Activated CD8-positive, alpha-beta memory T cell treated with anti-CD3 and anti-CD28 coated beads for 4 hours (primary cell): ENCODE measurements around the gene ARPC2.

ENCODE experiments used
- DNase-seq, 2 donors: peaks; one replicate each; pipeline ENCODE4 v3.0.0-alpha.2; 2020; ENCODE audit warnings: low read depth in 2 of 2

The ARPC2 gene

DNA sequence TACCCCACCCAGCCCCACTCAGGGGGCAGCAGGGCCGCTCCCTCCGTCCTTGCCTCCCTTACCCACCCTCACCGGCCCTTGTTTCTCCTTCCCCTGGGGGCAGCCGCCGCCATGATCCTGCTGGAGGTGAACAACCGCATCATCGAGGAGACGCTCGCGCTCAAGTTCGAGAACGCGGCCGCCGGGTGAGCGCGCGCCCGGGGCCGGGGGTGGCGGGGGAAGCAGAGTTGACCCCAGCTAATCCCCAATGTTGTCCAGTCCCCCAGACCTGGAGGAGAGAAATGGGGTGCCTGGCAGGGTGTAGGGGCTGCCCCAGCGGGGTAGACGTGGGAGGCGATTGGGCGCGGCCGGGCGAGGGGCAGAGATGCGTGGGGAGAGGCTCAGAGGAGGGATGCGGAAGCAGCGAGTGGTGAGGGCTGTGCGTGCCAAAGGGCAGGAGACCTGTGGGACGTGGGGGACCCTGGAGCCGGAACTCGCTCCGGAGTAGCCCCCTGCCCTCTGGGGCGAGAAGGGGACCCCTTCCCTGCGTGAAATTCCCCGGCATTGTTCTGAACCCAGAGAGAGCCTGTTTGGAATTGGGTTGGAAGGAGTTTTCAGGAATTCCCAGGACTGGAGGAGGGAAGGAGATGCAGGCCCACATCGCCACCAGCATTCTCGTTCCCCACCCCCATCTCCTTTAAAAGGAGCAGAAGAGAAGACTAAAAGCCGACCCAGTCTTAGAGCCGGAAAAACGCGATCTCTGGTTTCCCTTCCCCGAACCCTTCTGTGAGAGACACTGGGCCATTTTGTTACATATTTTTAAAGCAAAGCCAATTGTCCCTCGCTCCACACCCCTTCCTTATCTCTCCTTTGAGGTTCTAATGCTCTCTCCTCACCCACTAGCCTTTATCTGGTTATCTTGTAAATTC, 625 bp downstream of the ARPC2 start:
- peak; percentile 59 to 69 for DNase-seq

DNA sequence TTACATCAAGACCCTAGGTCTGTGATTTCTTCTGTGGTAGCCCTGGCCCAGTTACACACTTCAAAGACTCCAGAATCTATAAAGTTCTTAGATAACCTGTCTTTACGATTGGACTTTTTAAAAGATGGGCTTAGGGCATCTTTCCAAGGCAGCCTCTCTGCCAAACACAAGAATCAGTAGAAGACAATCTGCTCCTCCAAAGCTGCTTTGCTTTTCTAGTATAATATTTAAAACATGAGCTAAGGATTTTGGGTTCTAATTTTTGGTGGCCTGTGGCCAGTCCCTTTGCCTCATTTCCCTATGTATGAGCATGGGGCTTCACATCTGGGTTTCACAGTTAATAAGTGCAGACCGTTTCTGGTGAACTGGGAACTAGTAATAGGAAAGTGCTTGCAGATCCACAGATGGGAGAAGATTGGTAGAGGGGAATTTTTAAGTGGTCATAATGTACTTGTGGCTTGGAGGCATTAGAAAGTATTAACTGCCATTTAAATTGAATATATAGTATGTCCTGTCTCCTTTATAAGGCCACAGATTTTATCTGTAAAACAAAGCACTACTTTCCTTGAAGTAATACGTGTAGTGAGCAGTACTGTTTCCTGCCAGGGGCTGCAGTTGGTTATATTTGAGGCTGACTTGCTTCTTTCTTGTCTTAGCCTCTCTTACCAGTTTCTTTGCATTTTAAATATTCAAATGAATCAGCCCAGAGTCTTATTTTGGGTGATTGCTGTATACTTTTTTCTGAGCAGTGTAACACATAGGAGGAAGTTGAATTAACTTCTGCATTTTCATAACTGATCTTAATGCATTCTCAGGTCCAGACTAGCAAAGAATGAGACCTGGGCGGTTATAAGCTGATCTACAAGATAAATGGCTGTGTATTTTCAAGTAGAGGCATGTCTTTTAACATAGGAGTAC, 1.5 kb downstream of the ARPC2 start:
- DNase-seq, result no peak

DNA sequence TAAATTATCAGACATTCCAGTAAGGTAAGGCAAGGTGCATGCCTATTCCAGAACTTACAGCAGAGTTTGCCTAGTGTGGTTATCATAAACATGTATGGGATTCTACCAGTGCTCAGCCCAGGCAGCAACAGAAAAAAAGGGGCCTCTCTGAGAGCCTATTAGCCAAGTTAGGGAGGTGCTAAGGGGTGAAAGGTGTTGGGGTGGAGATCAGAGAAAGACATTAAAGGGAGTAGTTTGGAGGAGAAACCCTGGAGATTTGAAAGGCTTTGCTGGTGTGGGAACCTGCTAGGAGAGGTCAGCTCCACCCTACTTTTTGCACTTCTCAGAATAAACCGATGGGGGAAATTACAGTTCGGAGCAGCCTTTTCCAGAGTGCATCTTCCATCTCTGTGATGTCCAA, 2.9 kb downstream of the ARPC2 start:
- DNase-seq, result no peak

DNA sequence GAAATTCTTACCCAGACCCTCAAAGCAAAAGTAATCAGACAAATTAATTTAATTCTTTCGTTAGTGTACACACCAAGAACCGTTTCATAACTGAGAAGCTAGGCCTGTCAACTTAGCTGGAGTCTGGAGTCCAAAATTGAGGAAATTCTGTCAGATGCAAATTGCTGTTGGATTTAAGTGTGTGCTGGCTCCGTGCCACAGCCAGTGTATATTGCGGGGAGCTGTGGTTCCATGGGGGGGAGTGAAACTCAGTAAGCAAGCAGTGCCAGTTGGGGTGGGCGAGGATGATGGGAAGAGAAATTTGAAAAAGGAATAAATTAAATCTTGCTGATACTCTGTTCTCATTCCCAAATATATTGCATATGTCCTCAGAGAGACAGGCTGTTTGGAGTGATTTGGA, 4.0 kb downstream of the ARPC2 start:
- no peak for DNase-seq

DNA sequence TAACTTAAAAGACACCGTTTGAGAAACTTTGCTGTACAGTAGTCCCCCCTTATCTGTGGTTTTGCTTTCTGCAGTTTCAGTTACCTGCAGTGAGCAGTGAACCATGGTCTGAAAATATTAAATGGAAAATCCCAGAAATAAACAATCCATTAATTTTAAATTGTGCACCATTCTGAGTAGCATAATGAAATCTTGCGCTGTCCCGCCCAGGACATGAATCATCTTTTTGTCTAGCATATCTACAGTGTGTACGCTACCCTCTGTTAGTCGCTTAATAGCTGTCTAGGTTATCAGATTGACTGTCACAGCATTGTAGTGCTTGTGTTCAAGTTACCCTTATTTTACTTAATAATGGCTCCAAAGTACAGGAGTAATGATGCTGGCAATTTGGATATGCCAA, 6.1 kb downstream of the ARPC2 start:
- no peak for DNase-seq

DNA sequence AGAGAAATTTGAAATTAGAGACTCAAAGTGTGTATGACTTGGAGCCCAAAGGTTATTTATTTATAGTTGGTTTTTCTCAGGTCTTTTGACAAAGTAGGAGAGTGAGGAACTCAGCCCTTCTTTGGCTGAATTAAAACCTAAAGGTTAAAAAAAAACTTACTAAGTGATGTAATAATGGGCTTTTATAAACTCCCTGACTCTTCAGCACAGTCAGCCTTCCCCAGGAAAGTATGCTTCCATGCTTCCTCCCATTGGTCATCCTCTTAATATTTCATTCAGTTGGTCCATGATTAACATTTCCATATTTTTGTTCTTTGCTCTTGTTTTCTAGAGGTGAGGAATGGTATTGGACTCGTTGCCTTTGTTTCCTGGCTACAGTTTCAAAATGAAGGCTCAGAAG, 7.2 kb downstream of the ARPC2 start:
- DNase-seq, result no peak

DNA sequence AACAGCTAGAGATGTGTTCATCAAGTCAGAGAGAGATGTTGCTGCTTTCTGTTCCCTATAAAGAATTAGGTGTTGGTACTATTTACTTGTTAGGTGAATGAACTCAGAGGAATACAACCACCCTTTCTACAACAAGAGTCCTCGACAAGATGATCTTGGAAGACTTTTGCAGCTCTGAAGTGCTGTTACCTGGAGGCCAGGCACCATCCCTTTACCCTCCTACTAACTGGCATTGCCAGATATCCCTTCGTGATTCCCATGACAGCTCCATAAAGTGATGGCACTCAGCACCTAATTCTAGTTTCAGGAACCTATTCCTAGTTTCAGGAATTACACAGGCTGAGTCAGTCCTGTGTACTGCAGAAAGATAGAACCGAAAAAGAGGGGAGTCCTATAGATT, 9.9 kb downstream of the ARPC2 start:
- no peak for DNase-seq

DNA sequence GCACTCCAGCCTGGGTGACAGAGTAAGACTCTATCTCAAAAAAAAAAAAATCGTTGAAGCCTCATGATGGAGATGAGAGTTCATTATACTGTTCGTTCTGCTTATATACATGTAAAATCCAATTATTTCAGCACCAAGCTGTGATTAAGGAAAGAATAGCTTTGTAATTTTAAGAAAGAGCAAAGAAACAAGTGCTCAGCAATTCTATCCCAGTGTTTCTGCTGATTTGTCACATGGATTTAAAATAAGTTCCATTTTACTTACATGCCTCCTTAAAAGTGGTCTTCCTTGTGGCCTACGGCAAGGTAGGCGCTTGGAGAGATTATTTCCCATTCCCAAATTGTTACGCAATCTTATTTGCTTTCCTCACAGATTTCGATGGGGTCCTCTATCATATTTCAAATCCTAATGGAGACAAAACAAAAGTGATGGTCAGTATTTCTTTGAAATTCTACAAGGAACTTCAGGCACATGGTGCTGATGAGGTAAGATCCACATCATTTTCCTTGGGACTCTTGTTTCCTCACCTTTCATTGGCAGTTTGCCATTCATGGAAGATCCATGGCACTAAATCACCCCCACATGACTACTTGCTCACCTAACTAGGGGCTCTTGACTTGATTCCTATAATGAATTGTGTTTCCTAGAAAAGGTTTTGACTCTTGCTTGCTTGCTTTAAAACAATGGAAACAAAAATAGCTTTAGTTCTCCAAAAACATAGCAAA, 11.5 kb downstream of the ARPC2 start:
- no peak for DNase-seq

DNA sequence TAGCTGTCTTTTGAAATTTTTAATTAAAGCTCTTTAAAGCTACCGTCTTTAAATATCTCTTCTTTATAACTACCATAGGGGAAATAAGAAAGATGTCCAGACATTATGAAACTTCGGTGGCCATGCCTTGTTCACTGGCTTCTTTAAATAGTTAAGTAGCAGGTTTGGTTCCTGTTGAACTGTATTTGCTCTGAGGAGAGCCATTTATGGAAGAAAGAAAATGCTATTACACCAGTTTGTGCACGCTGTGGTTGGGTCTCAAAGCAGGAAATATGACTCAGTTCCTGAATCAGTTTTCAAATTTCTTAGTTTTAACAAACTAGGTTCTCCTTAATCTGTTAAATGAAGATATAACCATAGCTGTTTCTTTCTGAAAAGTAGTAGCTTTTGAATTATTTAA, 12.2 kb downstream of the ARPC2 start:
- DNase-seq, result peak in 1 of 2 donors; percentile 30

DNA sequence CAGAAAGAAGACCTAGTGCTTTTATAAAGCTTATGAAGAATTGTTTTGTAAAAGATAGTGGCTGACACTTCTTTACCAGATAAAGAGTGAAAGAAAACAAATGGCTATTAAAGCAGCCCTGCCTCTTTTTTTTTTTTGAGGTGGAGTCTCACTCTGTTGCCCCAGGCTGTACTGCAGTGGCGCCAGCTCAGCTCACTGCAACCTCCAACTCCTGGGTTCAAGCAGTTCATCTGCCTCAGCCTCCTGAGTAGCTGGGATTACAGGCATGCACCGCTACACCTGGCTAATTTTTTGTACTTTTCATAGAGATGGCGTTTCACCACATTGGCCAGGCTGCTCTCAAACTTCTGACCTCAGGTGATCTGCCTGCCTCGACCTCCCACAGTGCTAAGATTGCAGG, 12.9 kb downstream of the ARPC2 start:
- DNase-seq, result no peak

DNA sequence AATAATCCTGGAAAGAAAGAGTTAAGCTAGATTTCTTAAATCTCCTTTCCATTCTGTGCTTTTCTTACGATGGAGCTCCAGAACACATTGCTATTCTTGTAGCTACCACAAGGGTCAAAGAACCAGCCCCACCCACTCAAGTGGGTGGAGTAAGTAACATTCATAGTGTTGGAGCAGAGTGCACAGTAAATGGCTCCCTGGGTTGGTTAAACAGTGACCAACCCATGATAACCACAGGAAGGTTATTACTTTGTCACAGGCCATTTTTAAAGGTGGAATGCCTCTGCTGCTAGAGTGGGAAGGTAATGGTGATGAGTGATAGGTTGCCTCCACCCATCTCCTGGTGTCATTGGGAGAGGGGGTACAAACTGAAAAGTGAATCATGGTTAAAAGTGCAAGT, 13.9 kb downstream of the ARPC2 start:
- DNase-seq, result no peak

DNA sequence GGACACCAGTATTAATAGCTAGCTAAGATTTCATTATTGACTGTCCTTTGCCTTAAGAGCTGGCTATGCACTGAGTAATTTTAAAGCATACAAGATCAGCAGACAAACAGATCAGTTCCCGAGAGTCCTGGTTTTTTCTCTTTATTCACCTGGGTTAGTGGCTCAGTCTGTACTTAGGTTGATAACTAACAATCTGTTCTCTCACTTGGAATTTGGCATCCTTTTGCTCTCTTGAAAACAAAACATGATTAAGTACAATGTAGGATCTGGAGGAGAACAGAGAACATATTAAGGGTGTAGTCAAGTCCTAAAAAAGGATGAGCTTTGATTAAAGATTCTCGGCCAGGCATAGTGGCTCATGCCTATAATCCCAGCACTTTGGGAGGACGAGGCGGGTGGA, 16.6 kb downstream of the ARPC2 start:
- DNase-seq, result no peak

DNA sequence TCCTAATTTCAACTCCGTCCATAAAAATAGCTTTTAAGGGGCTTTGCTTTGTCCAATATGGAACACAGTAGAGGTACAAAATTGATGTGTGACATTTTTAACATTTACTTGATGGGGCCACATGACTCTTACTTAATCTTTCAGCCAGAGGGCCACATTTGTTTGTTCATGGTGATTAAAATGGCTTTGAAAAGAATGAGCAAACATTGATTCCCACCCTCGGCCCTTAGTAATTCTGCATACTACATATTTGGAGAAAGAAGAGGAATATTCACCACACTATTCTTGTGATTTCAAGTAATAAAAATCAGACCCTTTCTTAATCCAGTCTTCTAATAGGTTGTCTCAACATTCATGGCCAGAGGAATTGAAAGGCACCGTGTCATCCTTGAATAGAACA, 17.5 kb downstream of the ARPC2 start:
- DNase-seq, result no peak

DNA sequence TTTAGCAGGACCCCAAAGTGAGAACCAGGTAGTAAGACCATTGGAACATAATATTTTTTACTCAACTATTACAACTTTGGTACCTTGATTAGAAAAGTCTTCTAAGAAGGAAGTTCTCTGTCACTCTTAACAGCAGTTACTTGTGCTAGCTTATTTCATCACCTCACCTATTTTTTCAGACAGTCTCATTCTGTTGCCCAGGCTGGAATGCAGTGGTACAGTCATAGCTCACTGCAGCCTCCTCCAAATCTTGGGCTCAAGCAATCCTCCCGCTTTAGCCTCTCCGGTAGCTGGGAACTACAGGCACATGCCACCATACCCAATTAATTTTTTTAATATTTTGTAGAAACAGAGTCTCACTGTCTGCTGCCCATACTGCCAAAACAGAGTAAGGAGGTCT, 18.0 kb downstream of the ARPC2 start:
- no peak for DNase-seq

DNA sequence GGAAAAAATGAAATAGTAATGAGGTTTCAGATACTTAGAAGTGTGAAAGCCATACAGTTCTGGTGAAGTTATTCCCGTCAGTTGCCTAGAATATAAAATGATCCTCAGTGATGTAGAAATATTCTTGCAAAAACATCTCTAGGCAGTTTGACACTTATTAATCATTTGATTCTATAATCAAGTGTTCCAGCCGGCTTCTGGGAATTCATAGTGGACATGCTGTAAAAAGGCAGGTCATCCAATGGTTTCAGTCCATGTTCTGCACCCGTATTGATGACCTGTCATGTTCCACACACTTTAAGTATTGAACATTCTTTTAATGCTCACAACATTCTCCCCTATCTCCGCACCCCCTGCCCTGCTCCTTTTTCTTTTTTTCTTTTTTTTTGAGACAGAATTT, 19.8 kb downstream of the ARPC2 start:
- no peak for DNase-seq

DNA sequence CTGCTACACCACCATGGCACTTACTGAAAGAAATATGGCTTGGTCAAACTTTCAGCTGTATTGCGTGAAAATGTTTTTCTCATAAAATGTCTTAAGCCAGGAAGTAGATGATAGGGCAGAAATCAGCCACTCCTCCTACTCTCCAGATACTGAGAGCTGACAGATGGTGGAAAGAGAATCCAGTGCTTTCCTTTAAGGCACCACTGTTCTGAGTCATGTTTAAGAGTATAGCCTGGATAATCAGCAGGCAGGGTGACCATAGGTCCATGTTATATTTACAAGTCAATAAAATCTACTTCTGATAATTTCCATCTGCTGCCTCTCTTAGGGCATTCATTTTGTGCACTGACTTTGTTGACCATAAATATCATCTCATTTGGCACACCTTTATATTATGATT, 21.9 kb downstream of the ARPC2 start:
- DNase-seq, result no peak

DNA sequence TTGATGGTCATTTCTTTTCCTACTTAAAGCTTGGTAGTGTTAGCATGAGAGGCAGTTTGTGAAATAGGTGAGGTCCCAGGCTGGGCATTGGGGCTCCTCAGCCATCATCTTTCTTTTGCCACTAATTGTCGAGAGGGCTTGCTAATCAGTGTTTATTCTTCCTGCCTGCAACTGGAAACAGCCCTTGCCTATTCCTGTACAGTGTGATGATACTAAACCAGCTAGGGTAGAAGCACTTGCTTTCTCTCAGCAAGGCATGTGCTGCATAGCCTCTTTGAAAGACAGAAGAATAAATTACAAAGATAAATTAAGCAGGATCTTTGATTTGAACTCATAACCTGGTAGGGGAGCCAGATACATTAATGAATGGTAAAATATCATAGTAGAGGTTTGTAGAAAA, 27.2 kb downstream of the ARPC2 start:
- no peak for DNase-seq

DNA sequence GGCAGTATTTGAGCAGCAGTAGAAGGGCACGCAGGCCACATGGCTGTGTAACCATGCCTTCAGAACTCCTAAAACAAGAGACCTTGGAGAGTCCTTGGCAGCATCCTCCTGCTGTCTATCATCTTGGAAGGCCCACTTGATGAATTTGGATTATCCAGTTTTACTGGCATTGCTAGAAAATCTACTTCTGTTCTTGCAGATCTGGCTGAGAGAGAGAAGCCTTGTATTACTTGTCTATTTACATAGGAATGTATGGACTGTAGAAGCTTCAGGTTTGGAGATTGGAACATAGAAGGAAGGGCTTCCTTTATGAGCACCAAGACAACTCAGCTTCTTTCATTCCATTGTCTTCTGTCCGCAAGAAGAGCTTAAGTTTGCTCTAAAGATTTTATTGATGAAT, 27.7 kb downstream of the ARPC2 start:
- no peak for DNase-seq

DNA sequence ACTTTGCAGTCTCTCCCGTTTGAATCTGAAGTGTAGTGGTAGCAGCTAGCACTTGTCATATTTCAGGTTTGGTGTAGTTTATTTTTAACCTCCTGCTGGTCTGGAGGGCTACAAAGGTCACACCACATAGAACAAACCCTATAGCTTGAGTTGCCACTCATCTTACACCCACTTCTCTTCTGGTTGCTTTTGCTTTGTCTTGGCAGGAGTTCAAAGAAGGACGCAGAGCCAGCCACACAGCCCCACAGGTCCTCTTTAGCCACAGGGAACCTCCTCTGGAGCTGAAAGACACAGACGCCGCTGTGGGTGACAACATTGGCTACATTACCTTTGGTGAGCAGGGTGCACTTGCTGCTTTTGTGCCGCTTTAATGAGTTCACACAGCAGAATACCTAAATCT, 28.2 kb downstream of the ARPC2 start:
- no peak for DNase-seq

DNA sequence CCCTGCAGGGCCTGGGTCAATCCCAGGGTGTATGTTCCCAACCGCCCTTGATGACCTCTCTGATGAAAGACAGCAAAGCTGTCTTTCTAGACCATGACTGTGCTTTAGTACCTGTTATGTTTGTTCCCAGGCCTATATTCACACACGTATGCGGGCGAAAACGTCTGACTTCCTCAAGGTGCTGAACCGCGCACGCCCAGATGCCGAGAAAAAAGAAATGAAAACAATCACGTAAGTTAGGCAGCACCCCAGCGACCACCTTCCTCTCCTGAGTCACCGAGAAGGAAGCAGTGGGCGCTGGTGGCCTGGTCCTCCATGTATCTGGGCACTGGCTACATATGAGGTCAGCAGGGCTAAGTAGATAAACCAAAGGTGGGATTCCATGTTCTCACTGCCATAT, 32.7 kb downstream of the ARPC2 start:
- DNase-seq, result no peak

DNA sequence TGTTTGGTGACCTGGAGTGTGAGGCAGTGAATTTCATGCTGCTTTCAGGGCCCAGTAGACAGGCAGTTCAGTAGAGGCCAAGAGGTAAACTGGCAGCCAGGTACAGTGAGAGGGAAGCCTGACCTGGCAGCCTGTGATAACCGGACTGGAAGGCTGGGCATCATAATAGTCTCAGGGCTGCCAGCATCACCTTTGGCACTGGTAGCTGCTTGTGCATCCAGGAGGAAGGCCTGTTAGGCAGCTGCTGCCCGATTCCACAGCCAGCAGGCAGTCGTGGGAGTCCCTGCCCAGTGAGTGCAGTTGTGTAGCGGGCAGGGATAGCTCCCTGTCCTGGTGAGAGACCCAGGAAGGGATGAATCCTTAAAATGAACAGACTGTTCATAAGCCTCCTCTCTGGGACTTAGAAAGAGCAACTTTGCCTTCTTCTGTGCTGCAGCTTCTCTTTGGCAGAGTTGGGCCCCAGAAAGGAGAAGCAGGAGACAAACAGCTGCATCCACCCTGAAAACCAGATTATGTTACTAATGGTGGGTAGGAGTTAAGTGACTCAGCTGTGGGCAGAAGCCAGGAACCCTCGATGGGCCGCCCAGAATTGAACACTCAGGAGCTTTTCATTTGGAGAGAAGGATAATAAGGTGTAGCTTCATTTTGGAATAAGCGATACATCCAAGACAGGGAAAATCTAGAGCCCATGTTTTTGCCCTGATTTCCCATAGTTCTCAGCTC, 35.7 kb downstream of the ARPC2 start:
- DNase-seq, result no peak

DNA sequence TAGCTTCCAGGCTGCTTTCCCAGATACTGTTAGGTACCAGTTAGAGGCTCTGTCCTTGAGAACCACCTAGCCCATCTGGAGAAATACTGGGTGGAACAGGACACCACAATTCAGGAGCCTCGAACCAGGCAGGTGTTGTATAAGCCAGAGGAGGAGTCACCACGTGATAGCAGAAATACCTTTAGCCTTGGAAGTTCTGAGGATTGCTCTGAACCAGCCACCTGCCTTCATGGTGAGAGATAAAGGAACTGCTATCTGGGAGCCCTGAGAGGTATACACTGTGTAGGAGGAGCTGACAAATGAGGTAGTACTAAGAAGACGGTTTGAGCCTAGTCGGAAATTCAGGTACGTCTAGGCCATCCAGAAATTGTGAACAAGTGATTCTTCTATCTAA, 36.2 kb downstream of the ARPC2 start:
- DNase-seq, result no peak
